Panc1 (cell line): Measurements from ENCODE around the gene STAT3. TPM values are rescaled to one million over a fixed set of nuclear protein-coding genes. Genes with fewer than 3 reads are reported as not detected.
"Not testable (repeated sequence)": the region's sequence is repeated elsewhere in the genome, so short reads cannot be mapped to it uniquely, and the experiment has no call there.

Source experiments
- ATAC-seq: fragments of 200-7000 bp; cut with Tn5 transposase; 2 replicates; pipeline ENCODE4 v1.9.1; 2020; ENCODE audit warnings: mild to moderate bottlenecking, moderate library complexity
- BruUV-seq: library from RNA; stranded (reverse); fragments of 400-500 nt; replicated peaks from 2 replicates; lab custom pipeline; 2021; lab: Mats Ljungman, UMichigan
- CTCF ChIA-PET: fragments of 300-600 bp; sonication (Branson Sonifier 250); formaldehyde crosslinking; loops from one replicate; lab custom pipeline; 2022; ENCODE audit warnings: antibody characterized with exemption; lab: Charles Lee
- POLR2A ChIA-PET: fragments of 300-600 bp; sonication (Branson Sonifier 250); formaldehyde crosslinking; loops from one replicate; lab custom pipeline; 2022; ENCODE audit warnings: antibody characterized with exemption; lab: Charles Lee
- DNase-seq: peaks from one replicate; pipeline ENCODE4 v3.0.0-alpha.2; 2010; ENCODE audit warnings: low read depth, low spot score
- H3K27ac ChIP-seq: 2 replicates; pipeline ENCODE4 v1.5.1; 2011; ENCODE audit warnings: mild to moderate bottlenecking, low read length, inconsistent platforms
- H3K27me3 ChIP-seq: fragments of 200-500 bp; sonication (Bioruptor generic); 2 replicates; pipeline ENCODE4 v1.6.0; 2014; ENCODE audit warnings: low read length, inconsistent platforms; ENCODE audit not compliant: control insufficient read depth, insufficient read depth
- H3K36me3 ChIP-seq: fragments of 200-500 bp; sonication (Bioruptor generic); 2 replicates; pipeline ENCODE4 v1.5.1; 2014; ENCODE audit warnings: inconsistent platforms, mild to moderate bottlenecking, low read length, moderate library complexity; ENCODE audit not compliant: control insufficient read depth, insufficient read depth
- H3K4me1 ChIP-seq: 2 replicates; pipeline ENCODE4 v1.5.1; 2011; ENCODE audit warnings: inconsistent platforms, mild to moderate bottlenecking, low read length, moderate library complexity; ENCODE audit not compliant: control insufficient read depth, insufficient read depth
- H3K4me3 ChIP-seq, 2 experiments: 2 replicates each; pipeline ENCODE4 v1.5.1; 2011 to 2012; ENCODE audit warnings: low read depth in 2 of 2, low read length in 2 of 2, mild to moderate bottlenecking in 2 of 2, inconsistent platforms in 1 of 2, moderate library complexity in 1 of 2
- H3K9me3 ChIP-seq: fragments of 200-500 bp; sonication (Bioruptor generic); 2 replicates; pipeline ENCODE4 v1.5.1; 2014; ENCODE audit warnings: low read depth, mild to moderate bottlenecking, inconsistent platforms, low read length, moderate library complexity; ENCODE audit not compliant: control insufficient read depth, insufficient read depth
- CTCF ChIP-seq: fragments of 450-650 bp; IDR thresholded peaks from 2 replicates; pipeline ENCODE4 v1.5.1; 2017; ENCODE audit warnings: mild to moderate bottlenecking
- POLR2AphosphoS5 ChIP-seq: IDR thresholded peaks from 2 replicates; pipeline ENCODE4 v1.6.1; 2012; ENCODE audit warnings: mild to moderate bottlenecking, low read depth, low read length, moderate library complexity
- REST ChIP-seq, 2 experiments: IDR thresholded peaks; 2 replicates each; pipeline ENCODE4 v1.6.1; 2011 to 2012; ENCODE audit warnings: low read depth in 2 of 2, control low read depth in 1 of 2, low read length in 1 of 2, mild to moderate bottlenecking in 1 of 2, moderate library complexity in 1 of 2; ENCODE audit not compliant: insufficient read depth in 1 of 2
- SIN3A ChIP-seq: IDR thresholded peaks from 2 replicates; pipeline ENCODE4 v1.6.1; 2012; ENCODE audit warnings: low read depth, mild to moderate bottlenecking, low read length, moderate library complexity, borderline replicate concordance; ENCODE audit not compliant: insufficient read depth
- TCF7L2 ChIP-seq: IDR thresholded peaks from 2 replicates; pipeline ENCODE4 v1.6.1; 2011; ENCODE audit warnings: mild to moderate bottlenecking, low read depth, low read length, inconsistent platforms
- in situ Hi-C: cut with HindIII; loops from 2 replicates; pipeline ENCODE4 v1.10.0; 2016; ENCODE audit warnings: low sequenced_read_pairs, low pct_unique_long_range_greater_than_20kb
- intact Hi-C: fragments of 100-400 bp; cut with micrococcal nuclease; formaldehyde crosslinking; loops from one replicate; pipeline ENCODE4 v1.10.0; 2022; ENCODE audit not compliant: unreplicated experiment
- total RNA-seq: library from RNA; stranded (reverse); gene quantifications from one replicate; pipeline ENCODE4 v1.2.1, GENCODE V29; 2021; ENCODE audit not compliant: unreplicated experiment

Gene STAT3
- total RNA-seq, 1 experiment from 2014 or later: 287 TPM

- in situ Hi-C loops: no loop called here
- ChIA-PET POLR2A (no interaction called here), CTCF (no interaction called here)
- Histone ChIP-seq H3K4me3 (no peak overlapping the region), H3K36me3 (no peaks in the 10 kb centered on the region), H3K27ac (peak overlapping the region; percentile 25; the same call in 1 of the 2 replicates), H3K9me3 (no peaks in the 10 kb centered on the region), H3K27me3 (no peaks in the 10 kb centered on the region), H3K4me1 (peaks cover 50% of the 10 kb centered on the region)
- BruUV-seq: no TSS peak
- ATAC-seq: 0 out of 2 replicates have a peak, but pooled peaks have one; percentile 44
- intact Hi-C loops: no loop called here
- TF ChIP-seq POLR2AphosphoS5 (no peak), CTCF (no peak), SIN3A (no peak), REST (IDR thresholded peaks at IDR 0.05; ENCODE audit: insufficient read depth in 1 of 2, low read depth in 2 of 2, low read length in 1 of 2) (no peak), TCF7L2 (no peak)
- no peak for DNase-seq
Observed at GRCh38 chr17:42361781-42362186, 26.5 kb downstream of the STAT3 start.

- BruUV-seq, H3K4me3 ChIP-seq, DNase-seq, H3K36me3 ChIP-seq, H3K9me3 ChIP-seq, H3K27me3 ChIP-seq, intact Hi-C loops, ATAC-seq, in situ Hi-C loops, CTCF ChIA-PET, H3K27ac ChIP-seq: not testable (repeated sequence)
- H3K4me1 ChIP-seq: peaks cover 51% of the 10 kb centered on the region
- POLR2A ChIA-PET: interaction anchor here (0.6 kb wide), 1 partner anchor 8 kb away, joined by 3 read pairs; no protein-coding TSS in a partner anchor
Observed at GRCh38 chr17:42360388-42360787, 27.9 kb downstream of the STAT3 start.

DNA sequence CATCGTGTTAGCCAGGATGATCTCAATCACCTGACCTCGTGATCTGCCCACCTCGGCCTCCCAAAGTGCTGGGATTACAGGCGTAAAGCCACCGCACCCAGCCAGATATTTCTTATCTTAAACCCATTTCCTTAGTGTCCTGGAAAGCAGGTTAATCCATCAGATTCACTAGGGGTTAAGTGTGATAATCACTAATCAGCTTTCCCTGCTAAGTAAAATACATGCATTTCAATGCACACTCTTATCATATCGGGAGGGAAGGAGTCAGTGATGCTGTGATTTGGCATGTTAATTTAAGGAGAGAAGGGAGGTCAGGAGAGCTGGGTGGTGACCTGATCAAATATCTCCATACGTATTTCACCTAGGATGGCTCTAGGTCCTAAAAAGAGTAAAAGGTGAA is 29.1 kb downstream of the STAT3 start:
- H3K27ac ChIP-seq: no peak overlapping the region
- no TSS peak for BruUV-seq
- in situ Hi-C loops: no loop called here
- intact Hi-C loops: no loop called here
- H3K36me3 ChIP-seq: no peaks in the 10 kb centered on the region
- ATAC-seq (no peak), DNase-seq (no peak)
- ChIA-PET CTCF (interaction anchor here (0.6 kb wide), 1 partner anchor 57 kb away, joined by 3 read pairs; no protein-coding TSS in a partner anchor), POLR2A (no interaction called here)
- peaks cover 53% of the 10 kb centered on the region for H3K4me1 ChIP-seq
- no peak overlapping the region for H3K4me3 ChIP-seq
- no peaks in the 10 kb centered on the region for H3K9me3 ChIP-seq
- no peaks in the 10 kb centered on the region for H3K27me3 ChIP-seq
- no peak for TF ChIP-seq POLR2AphosphoS5
- TF ChIP-seq TCF7L2: no peak
- no peak for TF ChIP-seq REST (IDR thresholded peaks at IDR 0.05; ENCODE audit: insufficient read depth in 1 of 2, low read depth in 2 of 2, low read length in 1 of 2)
- TF ChIP-seq SIN3A: no peak
- TF ChIP-seq CTCF: no peak
